Umbilical cord (tissue), 2 donors: Measurements from ENCODE around the gene EIF4E2. TPM values are rescaled to one million over a fixed set of nuclear protein-coding genes. Genes with fewer than 3 reads are reported as not detected.

Experiments
- DNase-seq: peaks from one replicate; pipeline ENCODE4 v3.0.0-alpha.2; 2015; ENCODE audit warnings: low spot score
- total RNA-seq: library from RNA; depleted of rRNA; stranded (reverse); fragments of >200 nt; gene quantifications from one replicate; pipeline ENCODE4 v1.2.3, GENCODE V29; 2014; ENCODE audit warnings: low replicate concordance; ENCODE audit not compliant: insufficient read depth

Gene EIF4E2
- total RNA-seq, 1 donor from 2014 or later, result 25.8 TPM

GRCh38 chr2:232598293-232598692 lies 47.8 kb downstream of the EIF4E2 start:
- no peak for DNase-seq

- no peak for DNase-seq
Observed at GRCh38 chr2:232600053-232600773, 49.7 kb downstream of the EIF4E2 start.

- DNase-seq, result no peak
Observed at GRCh38 chr2:232603283-232603682, 52.8 kb downstream of the EIF4E2 start.

GRCh38 chr2:232604535-232604934 lies 54.0 kb downstream of the EIF4E2 start:
- no peak for DNase-seq

- no peak for DNase-seq
Observed at GRCh38 chr2:232607011-232607410, 56.5 kb downstream of the EIF4E2 start.

GRCh38 chr2:232609607-232610006 lies 59.1 kb downstream of the EIF4E2 start:
- DNase-seq, result no peak

- no peak for DNase-seq
Observed at GRCh38 chr2:232610081-232610480, 59.6 kb downstream of the EIF4E2 start.

GRCh38 chr2:232611061-232611460 lies 60.6 kb downstream of the EIF4E2 start:
- DNase-seq, result no peak

GRCh38 chr2:232611559-232612218 lies 61.2 kb downstream of the EIF4E2 start:
- DNase-seq, result no peak

- DNase-seq, result no peak
Observed at GRCh38 chr2:232613538-232614134, 63.1 kb downstream of the EIF4E2 start.

- no peak for DNase-seq
Observed at GRCh38 chr2:232615339-232615738, 64.8 kb downstream of the EIF4E2 start.

Other genes with a start within 250 kb of the EIF4E2 start
- gene ALPP, start 171.9 kb upstream of the EIF4E2 start, total RNA-seq, result not detected
- not detected for gene ALPG, start 143.8 kb upstream of the EIF4E2 start, total RNA-seq
- 2.9 TPM for gene ALPI, start 94.5 kb upstream of the EIF4E2 start, total RNA-seq
- 3.9 TPM for gene ECEL1, start 62.9 kb upstream of the EIF4E2 start, total RNA-seq
- gene PRSS56, start 30.3 kb upstream of the EIF4E2 start, total RNA-seq, result not detected
- gene CHRND, start 24.5 kb upstream of the EIF4E2 start, total RNA-seq, result 1.7 TPM
- gene CHRNG, start 11.0 kb upstream of the EIF4E2 start, total RNA-seq, result not detected
- 1.7 TPM for gene TIGD1, start 132 bp upstream of the EIF4E2 start, total RNA-seq
- 1.2 TPM for gene EFHD1, start 82.9 kb downstream of the EIF4E2 start, total RNA-seq
- 93.2 TPM for gene GIGYF2, start 146.6 kb downstream of the EIF4E2 start, total RNA-seq
- gene KCNJ13, start 225.9 kb downstream of the EIF4E2 start, total RNA-seq, result 6.3 TPM